CD4-positive, alpha-beta T cell (primary cell): ENCODE measurements around the gene PAX5. TPM values are rescaled to one million over a fixed set of nuclear protein-coding genes. Genes with fewer than 3 reads are reported as not detected.

Experiments used
- ATAC-seq: fragments of 200-7000 bp; cut with Tn5 transposase; one replicate; pipeline ENCODE4 v1.10.0; 2022; ENCODE audit warnings: mild to moderate bottlenecking; ENCODE audit not compliant: poor library complexity
- CTCF ChIA-PET: fragments of 350-600 bp; sonication (Branson Sonifier 250); formaldehyde crosslinking; loops from one replicate; lab custom pipeline; 2021; ENCODE audit warnings: antibody characterized with exemption, inconsistent platforms; lab: Charles Lee
- POLR2A ChIA-PET: fragments of 350-600 bp; sonication (Branson Sonifier 250); formaldehyde crosslinking; loops from one replicate; lab custom pipeline; 2021; ENCODE audit warnings: antibody characterized with exemption, inconsistent platforms; lab: Charles Lee
- DNase-seq, 14 experiments: peaks; one replicate each; pipeline ENCODE4 v3.0.0-alpha.2; 2013 to 2020; ENCODE audit warnings: mixed read lengths in 2 of 14
- H3K27ac ChIP-seq, 2 donors: one replicate each; pipeline versions ENCODE4 v1.5.1 to v1.7.0; 2013; ENCODE audit warnings: low read length in 2 of 2, low read depth in 1 of 2, mild to moderate bottlenecking in 1 of 2
- H3K27me3 ChIP-seq, 2 experiments: 1 replicate in 1 of 2; 2 replicates in 1 of 2; pipeline versions ENCODE4 v1.6.1 to v1.7.0; 2013; ENCODE audit warnings: low read length in 2 of 2, control low read depth in 1 of 2, mild to moderate bottlenecking in 1 of 2, moderate library complexity in 1 of 2; ENCODE audit not compliant: insufficient read depth in 2 of 2, control insufficient read depth in 1 of 2
- H3K36me3 ChIP-seq: one replicate; pipeline ENCODE4 v1.6.1; 2013; ENCODE audit warnings: low read length, control low read depth; ENCODE audit not compliant: insufficient read depth
- H3K4me1 ChIP-seq: one replicate; pipeline ENCODE4 v1.6.1; 2013; ENCODE audit warnings: low read length, control low read depth; ENCODE audit not compliant: insufficient read depth
- H3K4me3 ChIP-seq: one replicate; pipeline ENCODE4 v1.5.1; 2013; ENCODE audit warnings: mild to moderate bottlenecking, low read length, moderate library complexity
- H3K9me3 ChIP-seq, 2 experiments: 1 replicate in 1 of 2; 2 replicates in 1 of 2; pipeline versions ENCODE4 v1.6.1 to v1.7.0; 2013; ENCODE audit warnings: low read length in 2 of 2, mild to moderate bottlenecking in 2 of 2, control low read depth in 1 of 2, moderate library complexity in 1 of 2; ENCODE audit not compliant: control insufficient read depth in 1 of 2, insufficient read depth in 1 of 2
- H3K27ac Mint-ChIP-seq: one replicate; pipeline ENCODE4 v1.8.0; 2020; ENCODE audit warnings: mixed read lengths
- H3K27me3 Mint-ChIP-seq: one replicate; pipeline ENCODE4 v1.8.0; 2021; ENCODE audit warnings: mixed read lengths
- H3K36me3 Mint-ChIP-seq: one replicate; pipeline ENCODE4 v1.8.0; 2021; ENCODE audit warnings: low read depth, mixed read lengths
- H3K4me1 Mint-ChIP-seq: one replicate; pipeline ENCODE4 v1.8.0; 2021; ENCODE audit warnings: low read depth, mixed read lengths
- H3K4me3 Mint-ChIP-seq: one replicate; pipeline ENCODE4 v1.8.0; 2020; ENCODE audit warnings: mild to moderate bottlenecking, mixed read lengths
- H3K9me3 Mint-ChIP-seq: one replicate; pipeline ENCODE4 v1.8.0; 2020; ENCODE audit warnings: mixed read lengths
- intact Hi-C, 2 experiments: fragments of 100-400 bp; cut with DNase I in 1 of 2; cut with micrococcal nuclease in 1 of 2; formaldehyde crosslinking; loops; one replicate each; pipeline versions ENCODE4 v1.15.1 to v1.9.0; 2023 to 2025; cut with DNase I, micrococcal nuclease
- total RNA-seq, 174 experiments: library from RNA in 2 of 174; stranded (reverse) in 2 of 174; gene quantifications; one replicate each; pipeline ENCODE4 v1.2.3 and lab custom pipeline; 2021 to 2026
- TF ChIP-seq, protein P1 (sequence below): fragments of 200-600 bp; IDR thresholded peaks from one replicate; pipeline ENCODE4 v1.8.0; 2022; ENCODE audit warnings: antibody characterized with exemption, mild to moderate bottlenecking

The PAX5 gene
- total RNA-seq, 2 experiments from 2014 or later: 0.03 to 0.11 TPM

- POLR2A ChIA-PET: no interaction called here
- CTCF ChIA-PET: no interaction called here
- TF ChIP-seq, protein P1, sequence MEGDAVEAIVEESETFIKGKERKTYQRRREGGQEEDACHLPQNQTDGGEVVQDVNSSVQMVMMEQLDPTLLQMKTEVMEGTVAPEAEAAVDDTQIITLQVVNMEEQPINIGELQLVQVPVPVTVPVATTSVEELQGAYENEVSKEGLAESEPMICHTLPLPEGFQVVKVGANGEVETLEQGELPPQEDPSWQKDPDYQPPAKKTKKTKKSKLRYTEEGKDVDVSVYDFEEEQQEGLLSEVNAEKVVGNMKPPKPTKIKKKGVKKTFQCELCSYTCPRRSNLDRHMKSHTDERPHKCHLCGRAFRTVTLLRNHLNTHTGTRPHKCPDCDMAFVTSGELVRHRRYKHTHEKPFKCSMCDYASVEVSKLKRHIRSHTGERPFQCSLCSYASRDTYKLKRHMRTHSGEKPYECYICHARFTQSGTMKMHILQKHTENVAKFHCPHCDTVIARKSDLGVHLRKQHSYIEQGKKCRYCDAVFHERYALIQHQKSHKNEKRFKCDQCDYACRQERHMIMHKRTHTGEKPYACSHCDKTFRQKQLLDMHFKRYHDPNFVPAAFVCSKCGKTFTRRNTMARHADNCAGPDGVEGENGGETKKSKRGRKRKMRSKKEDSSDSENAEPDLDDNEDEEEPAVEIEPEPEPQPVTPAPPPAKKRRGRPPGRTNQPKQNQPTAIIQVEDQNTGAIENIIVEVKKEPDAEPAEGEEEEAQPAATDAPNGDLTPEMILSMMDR: no peak
Observed at GRCh38 chr9:36889844-36890243, 144.2 kb downstream of the PAX5 start.

GRCh38 chr9:36888551-36888950, 145.5 kb downstream of the PAX5 start:
- no peaks in the 10 kb centered on the region for H3K9me3 ChIP-seq
- ATAC-seq: no peak
- no peaks in the 10 kb centered on the region for H3K4me1 ChIP-seq
- no peak overlapping the region for H3K27ac ChIP-seq
- DNase-seq: no peak
- no peak overlapping the region for H3K4me3 ChIP-seq
- no peak overlapping the region for H3K27ac Mint-ChIP-seq
- no peaks in the 10 kb centered on the region for H3K36me3 Mint-ChIP-seq
- peaks cover 38% of the 10 kb centered on the region for H3K27me3 Mint-ChIP-seq
- H3K4me1 Mint-ChIP-seq: no peaks in the 10 kb centered on the region
- H3K4me3 Mint-ChIP-seq: no peak overlapping the region
- CTCF ChIA-PET: no interaction called here
- H3K36me3 ChIP-seq: no peaks in the 10 kb centered on the region
- POLR2A ChIA-PET: no interaction called here
- TF ChIP-seq, protein P1: no peak
- no peaks in the 10 kb centered on the region for H3K9me3 Mint-ChIP-seq
- intact Hi-C loops: no loop called here
- H3K27me3 ChIP-seq: peaks cover 0 to 2% of the 10 kb centered on the region in 2 experiments

More at GRCh38 chr9:36889844-36890243, 144.2 kb downstream of the PAX5 start:
- Histone ChIP-seq H3K4me3 (no peak overlapping the region), H3K36me3 (no peaks in the 10 kb centered on the region), H3K27ac (no peak overlapping the region), H3K27me3 (peaks cover 0 to 2% of the 10 kb centered on the region in 2 experiments), H3K9me3 (no peaks in the 10 kb centered on the region), H3K4me1 (no peaks in the 10 kb centered on the region)
- ATAC-seq: no peak
- Mint-ChIP-seq H3K9me3 (no peaks in the 10 kb centered on the region), H3K4me1 (no peaks in the 10 kb centered on the region), H3K36me3 (no peaks in the 10 kb centered on the region), H3K27me3 (peaks cover 29% of the 10 kb centered on the region), H3K27ac (no peak overlapping the region), H3K4me3 (no peak overlapping the region)
- intact Hi-C loops: no loop called here
- no peak for DNase-seq

GRCh38 chr9:36884721-36885120, 149.3 kb downstream of the PAX5 start:
- ChIA-PET POLR2A (no interaction called here), CTCF (interaction anchor here (2.5 kb wide), 1 partner anchor 10 kb away, joined by 8 read pairs; no protein-coding TSS in a partner anchor)
- H3K27ac Mint-ChIP-seq: no peak overlapping the region
- no peak overlapping the region for H3K27ac ChIP-seq
- H3K9me3 Mint-ChIP-seq: no peaks in the 10 kb centered on the region
- peaks cover 0 to 2% of the 10 kb centered on the region in 2 experiments for H3K27me3 ChIP-seq
- no peaks in the 10 kb centered on the region for H3K4me1 Mint-ChIP-seq
- no peak for ATAC-seq
- H3K27me3 Mint-ChIP-seq: peaks cover 41% of the 10 kb centered on the region
- TF ChIP-seq, protein P1: no peak
- no peaks in the 10 kb centered on the region for H3K9me3 ChIP-seq
- DNase-seq: no peak
- H3K4me1 ChIP-seq: no peaks in the 10 kb centered on the region
- intact Hi-C loops: no loop called here
- H3K36me3 Mint-ChIP-seq: no peaks in the 10 kb centered on the region
- H3K4me3 Mint-ChIP-seq: no peak overlapping the region
- H3K36me3 ChIP-seq: no peaks in the 10 kb centered on the region
- no peak overlapping the region for H3K4me3 ChIP-seq
